ENCODE data around the gene PTCH1.

Gene PTCH1

DNA sequence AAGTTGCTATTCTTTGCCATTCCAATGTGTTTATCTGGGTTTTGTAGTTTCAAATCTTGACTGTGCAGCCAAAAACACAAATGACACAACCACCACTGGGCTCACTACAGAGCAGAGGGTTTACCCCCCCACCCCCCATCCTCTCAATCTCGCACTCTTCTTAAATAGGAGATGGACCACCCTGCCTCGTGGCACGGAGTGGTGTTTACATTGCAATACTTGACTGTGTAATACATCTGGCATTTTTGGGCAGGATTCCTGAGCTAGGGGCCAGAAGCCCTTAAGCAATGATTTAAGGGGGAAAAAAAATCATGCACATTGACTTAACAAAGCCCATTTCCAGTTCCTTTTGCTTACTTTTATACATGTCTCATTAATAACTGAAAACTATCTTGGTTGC is 19.0 kb downstream of the PTCH1 start:
- no peak for DNase-seq (ENCODE audit: low spot score)

GRCh38 chr9:95496687-95497086 is 20.1 kb downstream of the PTCH1 start:
- DNase-seq (ENCODE audit: low spot score), result no peak

DNA sequence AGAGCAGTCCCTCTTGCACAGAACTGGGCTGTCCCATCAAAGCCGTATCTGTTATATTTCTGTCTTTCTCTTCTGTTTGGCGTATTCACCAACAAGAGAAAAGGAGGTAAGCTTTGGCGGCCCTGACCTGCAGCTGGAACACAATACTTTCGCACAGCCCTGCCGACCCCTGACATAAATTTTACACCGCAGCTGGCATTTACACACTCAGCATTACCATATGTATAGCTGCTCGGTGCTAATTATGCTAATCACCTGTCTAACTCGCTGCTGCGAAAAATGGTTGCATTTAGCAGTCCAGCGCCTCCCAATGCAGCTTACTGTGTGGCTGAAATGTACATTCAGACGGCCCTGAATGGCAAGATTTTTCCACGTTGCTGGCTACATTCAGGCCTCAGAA is 20.8 kb downstream of the PTCH1 start:
- no peak for DNase-seq (ENCODE audit: low spot score)

GRCh38 chr9:95495529-95495928 is 21.2 kb downstream of the PTCH1 start:
- DNase-seq (ENCODE audit: low spot score), result no peak

- DNase-seq (ENCODE audit: low spot score), result no peak
Measured at GRCh38 chr9:95494416-95495371, 22.1 kb downstream of the PTCH1 start.

GRCh38 chr9:95494022-95494415 is 22.8 kb downstream of the PTCH1 start:
- DNase-seq (ENCODE audit: low spot score), result no peak

- no peak for DNase-seq (ENCODE audit: low spot score)
Measured at GRCh38 chr9:95493402-95493801, 23.4 kb downstream of the PTCH1 start.

DNA sequence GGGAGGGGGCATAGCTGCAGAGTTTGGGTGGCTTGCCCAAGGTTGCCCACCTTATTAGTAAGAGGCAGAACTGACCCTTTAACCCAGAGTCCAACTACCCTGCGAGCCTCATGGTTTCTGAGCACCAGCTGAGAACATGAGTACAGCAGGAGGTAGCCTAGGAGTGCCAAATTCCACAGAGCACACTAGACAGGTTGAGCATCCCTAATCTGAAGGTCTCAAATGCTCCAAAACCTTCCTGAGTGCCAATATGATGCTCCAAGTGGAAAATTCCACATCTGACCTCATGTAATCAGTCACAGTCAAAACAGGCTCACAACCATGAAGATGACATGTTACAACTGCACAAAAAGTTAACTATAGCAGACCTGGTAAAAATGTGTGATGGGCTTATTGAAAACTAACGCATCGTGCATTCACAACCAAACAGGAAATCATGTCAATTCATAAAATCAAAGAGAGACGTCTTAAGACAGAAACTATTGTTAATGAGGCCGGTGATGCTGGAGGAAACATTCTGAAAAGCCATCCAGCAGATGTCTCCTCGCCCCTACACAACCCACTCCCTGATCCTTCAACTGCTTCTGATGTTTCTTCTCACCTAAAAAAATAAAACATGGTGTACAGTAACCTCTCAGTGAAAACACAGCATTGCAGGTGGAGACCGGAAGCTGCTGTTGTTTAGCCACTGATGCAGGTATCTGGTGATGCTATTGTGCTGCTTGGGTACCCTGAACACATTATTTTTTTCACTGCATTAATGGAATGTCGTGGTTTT is 25.0 kb downstream of the PTCH1 start:
- DNase-seq (ENCODE audit: low spot score), result no peak

GRCh38 chr9:95488954-95489353 is 27.8 kb downstream of the PTCH1 start:
- no peak for DNase-seq (ENCODE audit: low spot score)

- DNase-seq (ENCODE audit: low spot score), result no peak
Measured at GRCh38 chr9:95486318-95486717, 30.5 kb downstream of the PTCH1 start.

DNA sequence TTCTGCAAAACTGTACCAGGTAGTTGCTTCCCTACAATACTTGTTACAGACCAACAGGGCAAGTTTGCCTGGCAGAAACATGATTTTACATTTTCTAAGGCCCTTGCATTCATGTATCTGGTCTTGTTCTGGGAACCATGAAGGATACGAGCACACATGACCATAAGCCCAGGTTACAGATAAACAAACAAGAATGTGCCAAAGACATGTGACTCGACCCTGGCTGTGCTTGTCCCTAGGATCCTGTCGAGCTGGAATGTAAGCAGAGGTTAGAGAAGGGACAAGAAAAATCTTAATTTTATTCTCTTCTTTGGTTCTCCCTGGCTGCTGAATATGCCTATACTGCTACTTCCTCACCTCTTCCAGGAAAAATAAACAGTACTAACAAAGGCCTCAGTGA is 32.5 kb downstream of the PTCH1 start:
- no peak for DNase-seq (ENCODE audit: low spot score)

- no peak for DNase-seq (ENCODE audit: low spot score)
Measured at GRCh38 chr9:95483431-95483830, 33.3 kb downstream of the PTCH1 start.

DNA sequence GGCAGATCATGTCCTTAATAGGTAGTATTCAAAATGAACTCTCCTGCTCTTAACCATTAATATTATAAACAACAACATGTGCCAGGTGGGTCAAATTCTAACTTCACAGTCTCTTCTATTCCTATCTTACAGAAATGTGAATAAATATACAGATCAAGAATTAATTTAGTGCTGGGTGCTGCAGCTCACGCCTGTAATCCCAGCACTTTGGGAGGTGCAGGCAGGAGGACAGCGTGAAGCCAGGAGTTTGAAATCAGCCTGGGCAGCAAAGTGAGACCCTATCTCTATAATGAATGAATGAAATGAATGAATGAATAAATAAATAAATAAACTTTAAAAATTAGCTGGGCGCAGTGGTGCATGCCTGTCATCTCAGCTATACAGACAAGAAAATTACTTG is 34.1 kb downstream of the PTCH1 start:
- DNase-seq (ENCODE audit: low spot score), result no peak

DNA sequence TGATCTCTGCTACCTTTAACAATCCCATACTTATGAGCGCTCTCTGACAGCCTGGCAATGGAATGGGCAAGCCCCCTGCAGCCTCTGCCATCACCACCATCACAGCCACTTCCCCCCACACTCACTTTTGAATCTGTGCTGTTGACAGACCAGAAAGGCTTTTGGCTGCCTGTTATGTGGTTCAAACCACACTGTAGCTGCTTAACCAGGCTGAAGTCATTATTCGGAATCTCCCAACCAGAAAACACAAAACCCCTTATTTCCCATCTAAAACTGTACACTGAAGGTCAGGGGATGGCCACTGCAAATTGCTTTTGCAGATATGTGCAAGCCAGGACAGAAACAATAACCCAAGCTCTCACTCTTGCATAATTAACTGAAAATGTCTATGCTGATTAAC is 35.8 kb downstream of the PTCH1 start:
- DNase-seq (ENCODE audit: low spot score), result no peak

- no peak for DNase-seq (ENCODE audit: low spot score)
Measured at GRCh38 chr9:95480346-95480745, 36.4 kb downstream of the PTCH1 start.

DNA sequence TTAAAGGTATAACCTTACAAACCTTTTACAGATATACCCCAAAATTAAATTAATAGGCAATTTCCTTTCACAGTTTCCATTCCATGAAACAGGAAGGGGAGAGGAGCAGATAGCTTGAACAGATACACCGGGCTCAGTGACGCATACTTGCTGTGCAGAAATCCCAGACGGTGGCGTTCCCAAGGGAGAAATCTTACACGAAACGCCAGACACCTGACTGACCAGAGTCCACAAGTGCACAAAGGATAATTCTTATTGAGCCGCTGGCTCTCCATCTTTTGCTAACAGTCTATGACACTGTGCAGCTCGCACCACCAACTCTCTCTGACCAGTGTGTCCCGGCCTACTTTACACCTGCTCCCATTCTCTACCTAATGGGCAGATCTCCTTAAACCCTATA is 37.4 kb downstream of the PTCH1 start:
- DNase-seq (ENCODE audit: low spot score), result no peak

GRCh38 chr9:95478335-95478734 is 38.4 kb downstream of the PTCH1 start:
- DNase-seq (ENCODE audit: low spot score), result no peak

GRCh38 chr9:95477885-95478284 is 38.9 kb downstream of the PTCH1 start:
- DNase-seq (ENCODE audit: low spot score), result no peak

DNA sequence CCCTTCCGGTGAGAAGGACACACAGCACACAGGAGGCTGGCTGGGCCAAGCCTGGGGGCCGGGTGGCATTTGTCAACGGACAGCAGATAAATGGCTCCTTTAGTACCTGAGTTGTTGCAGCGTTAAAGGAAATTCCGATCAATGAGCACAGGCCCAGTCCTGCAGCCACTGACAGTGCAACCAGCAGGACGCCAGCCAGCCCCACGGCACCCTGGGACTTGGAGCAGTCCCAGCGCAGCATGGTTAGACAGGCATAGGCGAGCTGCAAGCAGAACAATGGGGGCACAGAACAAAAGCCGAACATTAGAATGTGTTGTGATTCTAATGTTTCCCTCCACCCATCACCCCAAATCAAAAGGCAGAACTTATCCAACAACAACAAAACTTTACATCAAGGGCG is 39.3 kb downstream of the PTCH1 start:
- DNase-seq (ENCODE audit: low spot score), result no peak

DNA sequence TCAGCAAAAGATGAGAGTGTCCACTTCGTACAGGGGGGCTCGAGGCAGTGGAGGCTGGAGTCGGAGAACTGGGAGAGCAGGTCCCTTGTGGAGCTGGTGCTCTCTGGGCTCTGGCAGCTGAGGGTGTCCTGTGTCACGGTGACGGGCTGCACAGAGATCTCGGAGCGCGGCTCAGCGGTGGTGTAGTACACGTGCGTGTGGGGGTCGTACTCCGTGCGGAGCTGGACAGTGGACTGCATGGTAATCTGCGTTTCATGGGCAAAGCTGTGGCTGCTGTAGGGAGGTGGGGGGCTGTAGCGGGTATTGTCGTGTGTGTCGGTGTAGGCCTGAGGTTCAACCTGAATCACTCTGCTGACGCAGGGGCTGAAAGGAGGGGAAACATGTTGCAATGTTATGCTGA is 48.0 kb downstream of the PTCH1 start:
- no peak for DNase-seq (ENCODE audit: low spot score)

DNA sequence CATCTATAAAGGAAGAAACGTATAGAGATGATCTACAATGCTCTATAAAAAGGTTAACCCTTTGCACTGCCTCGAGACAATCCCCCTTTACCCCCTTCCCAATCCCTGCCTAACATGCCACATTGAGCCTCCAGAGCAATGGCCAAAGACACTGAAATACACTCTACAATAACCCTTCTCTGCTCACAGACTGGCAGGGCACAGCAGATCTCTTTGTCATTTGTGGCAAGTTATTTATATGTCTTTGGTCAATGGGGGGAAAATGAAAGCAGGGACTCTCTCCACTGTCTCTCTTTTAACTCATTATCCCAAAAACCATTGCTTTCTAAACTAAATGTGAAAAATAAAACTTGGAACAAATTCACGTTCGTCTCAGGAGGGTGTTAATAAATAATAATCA is 51.7 kb downstream of the PTCH1 start:
- no peak for DNase-seq (ENCODE audit: low spot score)

DNA sequence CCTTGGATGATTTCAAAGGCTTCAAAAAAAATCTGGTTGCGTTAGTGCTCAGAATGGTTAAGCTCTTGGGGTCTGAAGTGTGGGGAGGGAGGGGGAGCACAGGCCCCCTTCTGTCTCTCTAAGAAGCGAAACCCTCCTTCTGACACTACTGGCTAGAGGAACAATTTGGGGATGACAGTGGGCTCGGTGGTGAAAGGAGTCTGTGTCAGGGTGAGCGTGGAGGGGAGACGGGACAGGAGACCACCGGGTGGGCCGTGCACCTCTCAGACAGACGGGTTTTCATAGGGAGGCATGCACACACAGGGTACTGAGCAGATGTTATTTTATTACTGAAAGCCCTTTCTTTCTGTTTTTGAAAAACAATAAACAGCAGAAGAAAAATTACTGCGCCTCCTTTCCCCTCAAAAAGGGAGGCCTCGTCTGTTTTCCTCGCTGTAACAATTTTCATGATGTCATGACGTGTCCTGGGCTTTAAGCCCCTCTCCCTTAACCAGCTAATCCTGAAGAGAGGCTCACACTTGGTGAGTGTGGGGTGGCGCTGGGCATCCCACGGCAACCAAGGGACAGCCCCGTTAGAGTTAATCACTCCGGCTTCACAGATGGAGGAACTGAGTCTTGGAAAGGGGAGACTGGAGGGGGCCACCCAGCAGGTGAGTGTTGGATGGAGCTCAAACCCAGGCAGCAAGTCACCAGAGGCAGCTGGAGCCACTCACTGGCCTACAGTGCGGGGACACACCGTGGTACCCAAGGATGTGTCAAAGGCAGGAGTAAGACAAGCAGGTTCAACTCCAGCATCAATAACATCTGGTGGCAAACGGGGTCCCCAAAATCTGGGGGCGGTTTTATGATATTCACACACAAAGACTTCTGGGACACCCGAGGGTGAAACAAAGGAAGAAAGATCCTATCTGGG is 53.4 kb downstream of the PTCH1 start:
- DNase-seq (ENCODE audit: low spot score), result no peak

All from HuH-7.5 (cell line).